GM21576 (cell line): ENCODE results near the gene PPP1R16B.

Source experiments
- ATAC-seq: cut with Tn5 transposase; IDR thresholded peaks from one replicate; pipeline ENCODE4 v1.9.1; 2021; ENCODE audit warnings: mild to moderate bottlenecking, moderate library complexity; ENCODE audit not compliant: unreplicated experiment

Gene PPP1R16B

DNA sequence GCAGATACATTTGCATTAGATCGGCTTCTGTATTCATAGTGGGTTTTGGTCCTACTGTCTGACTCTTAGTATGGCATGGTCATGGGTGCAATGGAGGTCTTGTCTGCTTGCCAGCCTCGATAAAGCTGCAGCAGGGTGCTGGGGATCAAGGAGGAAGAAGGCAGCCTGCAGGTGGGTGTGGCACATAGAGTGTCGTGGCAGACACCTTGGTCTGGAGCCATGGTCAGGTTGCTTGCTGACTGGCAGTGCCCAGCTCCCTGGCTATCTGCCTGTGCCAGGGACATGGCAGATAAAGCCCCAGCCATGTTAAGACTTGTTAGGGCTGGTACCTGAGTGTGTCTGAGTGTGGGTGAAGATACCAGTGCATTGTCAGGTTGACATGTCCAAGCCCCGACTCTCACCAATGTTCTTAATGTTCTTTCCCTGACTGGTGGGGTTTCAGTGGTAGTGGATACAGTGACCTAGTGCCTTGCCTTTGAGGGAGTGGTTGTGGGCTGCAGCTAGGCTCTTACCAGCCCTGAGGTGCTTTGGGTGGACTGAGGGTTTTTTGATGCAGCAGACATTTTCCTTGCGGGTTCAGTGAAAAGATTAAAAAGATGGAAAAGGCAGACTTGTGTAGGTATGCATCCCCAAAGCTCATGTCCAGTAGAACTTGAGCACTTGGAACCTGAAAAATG lies 122.5 kb downstream of the PPP1R16B start:
- no peak for ATAC-seq

DNA sequence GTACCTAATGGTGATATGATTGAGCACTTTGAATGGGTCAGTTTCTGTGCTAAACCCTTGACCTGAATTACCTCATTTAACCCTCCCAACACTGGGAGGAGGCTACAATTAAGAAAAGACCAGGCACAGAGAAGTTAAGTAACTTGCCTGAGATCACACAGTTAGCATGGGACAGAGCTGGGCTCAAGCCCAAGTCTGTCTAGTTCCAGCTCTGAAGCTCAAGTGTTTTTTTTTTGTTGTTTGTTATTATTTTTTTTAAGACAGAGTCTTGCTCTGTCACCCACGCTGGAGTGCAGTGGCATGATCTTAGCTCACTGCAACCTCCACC lies 124.7 kb downstream of the PPP1R16B start:
- ATAC-seq: no peak

GRCh38 chr20:38931984-38932383 lies 126.5 kb downstream of the PPP1R16B start:
- ATAC-seq: no peak

GRCh38 chr20:38932457-38933120 lies 127.1 kb downstream of the PPP1R16B start:
- no peak for ATAC-seq

DNA sequence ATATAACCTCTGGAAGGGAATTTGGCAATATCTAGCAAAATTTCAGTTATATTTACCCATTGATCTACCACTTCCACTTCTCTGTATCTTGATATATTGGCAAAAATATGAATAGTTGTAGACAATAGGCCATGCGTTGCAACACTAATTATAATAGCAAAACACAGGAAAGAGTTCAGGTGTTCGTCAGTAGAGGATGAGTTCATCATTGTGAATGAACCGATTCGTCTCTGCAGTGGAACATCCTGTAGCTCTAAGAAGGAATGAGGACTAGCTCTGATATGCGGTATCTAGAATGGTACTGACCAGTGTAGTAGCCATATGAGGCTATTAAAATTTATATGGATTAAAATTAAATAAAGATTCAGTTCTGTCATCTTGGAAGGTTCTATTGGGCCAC lies 129.0 kb downstream of the PPP1R16B start:
- no peak for ATAC-seq

- no peak for ATAC-seq
Observed at GRCh38 chr20:38935285-38935684, 129.8 kb downstream of the PPP1R16B start.

GRCh38 chr20:38935967-38936407 lies 130.5 kb downstream of the PPP1R16B start:
- ATAC-seq: no peak

DNA sequence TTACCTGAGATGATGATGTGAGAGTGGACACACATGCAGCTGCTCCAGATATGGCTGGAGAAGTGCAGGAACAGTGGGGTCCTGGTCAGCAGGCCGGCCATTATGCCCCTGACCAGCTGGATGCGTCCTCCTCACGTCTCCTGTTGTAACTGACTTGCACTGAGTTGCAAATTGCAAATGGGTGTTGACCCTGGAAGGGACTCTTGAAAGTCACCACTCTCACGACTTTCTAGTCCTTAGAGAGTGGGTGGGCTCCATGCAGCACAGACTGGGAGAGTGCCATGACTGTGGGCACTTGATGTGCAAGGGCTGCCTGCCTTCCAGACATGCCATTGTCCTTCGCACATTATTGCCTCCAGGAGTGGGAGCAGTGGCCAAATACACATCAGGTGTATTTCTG lies 131.5 kb downstream of the PPP1R16B start:
- ATAC-seq: no peak

GRCh38 chr20:38937978-38938473 lies 132.5 kb downstream of the PPP1R16B start:
- ATAC-seq: no peak

DNA sequence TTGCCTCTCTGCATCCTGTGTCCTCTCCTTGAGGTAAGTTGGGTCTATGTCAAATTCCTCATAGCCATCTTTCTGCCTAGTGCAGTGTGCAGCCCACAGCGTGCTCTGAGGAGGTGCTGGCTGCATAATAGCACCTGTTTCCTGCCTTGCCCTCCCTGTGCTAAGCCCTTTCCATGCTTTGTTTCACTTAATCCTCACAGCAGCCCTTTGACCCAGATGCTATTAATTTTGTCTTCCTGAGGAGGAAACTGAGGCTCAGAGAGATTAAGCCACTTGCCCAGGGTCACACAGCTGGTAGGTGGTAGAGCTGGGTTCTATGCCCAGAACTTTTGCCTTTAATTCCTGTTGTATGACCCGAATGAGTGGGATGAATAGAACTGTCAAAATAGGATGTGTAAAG lies 134.2 kb downstream of the PPP1R16B start:
- no peak for ATAC-seq

DNA sequence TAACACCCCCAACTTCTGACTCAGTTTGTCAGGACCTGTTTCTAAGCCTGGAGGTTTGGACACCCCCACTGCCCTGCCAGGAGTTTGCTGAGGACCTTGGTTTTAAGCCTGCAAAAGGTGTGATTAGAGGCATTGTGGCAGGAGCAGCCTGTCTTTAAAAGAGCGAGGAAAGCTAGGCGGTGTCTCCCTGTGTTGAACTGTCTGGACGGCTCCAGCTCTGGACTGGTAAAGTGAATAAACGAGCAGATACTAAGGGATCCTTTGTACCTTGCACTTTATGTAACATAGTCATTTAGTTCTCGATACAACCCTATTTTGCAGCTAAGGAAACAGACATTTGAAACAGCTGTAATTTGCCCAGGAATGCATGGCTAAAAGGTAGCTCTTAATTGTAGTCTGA lies 135.1 kb downstream of the PPP1R16B start:
- ATAC-seq: no peak

GRCh38 chr20:38941726-38942389 lies 136.4 kb downstream of the PPP1R16B start:
- ATAC-seq: no peak

- no peak for ATAC-seq
Observed at GRCh38 chr20:38945012-38945411, 139.5 kb downstream of the PPP1R16B start.

DNA sequence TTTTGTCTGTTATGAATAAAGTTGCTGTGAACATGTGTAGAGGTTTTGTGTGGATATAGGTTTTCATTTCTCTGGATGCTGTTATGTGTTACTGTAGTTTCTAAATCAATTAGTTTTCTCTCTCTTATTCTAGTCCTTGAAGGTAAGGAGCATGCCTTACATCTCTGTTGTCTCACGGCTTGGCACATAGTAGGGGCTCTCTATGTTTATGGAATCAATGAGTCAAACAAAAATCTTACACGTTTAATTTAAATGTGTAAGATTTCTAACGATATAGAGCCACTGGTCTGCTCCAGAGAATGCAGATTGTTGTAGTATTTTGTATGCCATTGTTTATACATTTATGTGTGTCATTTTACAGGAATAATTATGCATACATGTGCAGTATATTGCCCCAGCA lies 141.3 kb downstream of the PPP1R16B start:
- no peak for ATAC-seq

DNA sequence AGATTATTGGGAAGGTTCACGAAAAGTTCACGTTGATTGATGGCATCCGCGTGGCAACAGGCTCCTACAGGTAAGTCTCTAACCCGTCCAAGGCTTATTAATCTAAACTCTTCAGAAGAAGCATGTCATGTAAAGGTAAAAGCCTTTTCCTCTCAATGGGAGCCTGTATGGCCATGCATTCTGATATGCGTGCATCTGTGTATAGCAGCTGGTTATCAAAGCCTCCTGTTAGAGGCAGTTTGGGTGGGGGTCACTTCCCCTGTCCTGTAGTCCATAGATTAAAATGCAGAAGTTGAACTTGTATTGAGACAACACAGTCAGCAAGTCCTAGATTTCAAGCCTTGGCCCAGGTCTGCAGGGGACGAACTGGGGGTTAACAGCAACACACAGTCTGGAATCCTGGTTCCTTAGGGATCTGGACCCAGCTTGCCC lies 142.4 kb downstream of the PPP1R16B start:
- no peak for ATAC-seq

DNA sequence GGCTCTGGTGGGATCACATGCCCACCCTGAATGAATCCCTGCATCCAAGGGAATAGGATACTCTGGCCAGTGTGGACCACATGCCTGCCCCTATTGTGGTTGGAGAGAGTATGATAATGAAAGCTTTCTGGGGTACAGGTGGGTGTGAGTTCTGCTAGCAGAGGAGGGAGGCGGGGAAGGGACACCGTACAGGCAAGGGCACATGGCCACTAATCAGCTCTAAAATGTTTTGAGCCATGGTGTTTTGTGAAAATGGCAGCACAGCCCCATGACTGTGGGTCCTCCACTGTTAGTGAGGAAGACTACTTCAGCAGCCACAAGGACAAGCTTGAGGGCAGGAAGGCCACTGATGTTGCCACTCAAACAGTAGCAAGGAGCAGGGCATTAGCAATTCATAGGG lies 144.8 kb downstream of the PPP1R16B start:
- no peak for ATAC-seq

- no peak for ATAC-seq
Observed at GRCh38 chr20:38951611-38952010, 146.1 kb downstream of the PPP1R16B start.

GRCh38 chr20:38952153-38952552 lies 146.7 kb downstream of the PPP1R16B start:
- ATAC-seq: no peak

- ATAC-seq: no peak
Observed at GRCh38 chr20:38953630-38954340, 148.3 kb downstream of the PPP1R16B start.

- no peak for ATAC-seq
Observed at GRCh38 chr20:38957235-38957876, 151.9 kb downstream of the PPP1R16B start.

GRCh38 chr20:38957915-38958485 lies 152.5 kb downstream of the PPP1R16B start:
- ATAC-seq: no peak
